ENCODE data around the gene CA10.

GRCh38 chr17:51604299-51605020, 554.1 kb downstream of the CA10 start:
- TF ChIP-seq, protein P1, sequence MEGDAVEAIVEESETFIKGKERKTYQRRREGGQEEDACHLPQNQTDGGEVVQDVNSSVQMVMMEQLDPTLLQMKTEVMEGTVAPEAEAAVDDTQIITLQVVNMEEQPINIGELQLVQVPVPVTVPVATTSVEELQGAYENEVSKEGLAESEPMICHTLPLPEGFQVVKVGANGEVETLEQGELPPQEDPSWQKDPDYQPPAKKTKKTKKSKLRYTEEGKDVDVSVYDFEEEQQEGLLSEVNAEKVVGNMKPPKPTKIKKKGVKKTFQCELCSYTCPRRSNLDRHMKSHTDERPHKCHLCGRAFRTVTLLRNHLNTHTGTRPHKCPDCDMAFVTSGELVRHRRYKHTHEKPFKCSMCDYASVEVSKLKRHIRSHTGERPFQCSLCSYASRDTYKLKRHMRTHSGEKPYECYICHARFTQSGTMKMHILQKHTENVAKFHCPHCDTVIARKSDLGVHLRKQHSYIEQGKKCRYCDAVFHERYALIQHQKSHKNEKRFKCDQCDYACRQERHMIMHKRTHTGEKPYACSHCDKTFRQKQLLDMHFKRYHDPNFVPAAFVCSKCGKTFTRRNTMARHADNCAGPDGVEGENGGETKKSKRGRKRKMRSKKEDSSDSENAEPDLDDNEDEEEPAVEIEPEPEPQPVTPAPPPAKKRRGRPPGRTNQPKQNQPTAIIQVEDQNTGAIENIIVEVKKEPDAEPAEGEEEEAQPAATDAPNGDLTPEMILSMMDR (IDR thresholded peaks at IDR 0.05) = no peak
- TF ChIP-seq POLR2AphosphoS5 (IDR thresholded peaks at IDR 0.05) = no peak
- no peak for TF ChIP-seq POLR2A (IDR thresholded peaks at IDR 0.05)
